Loucy (cell line): Measurements from ENCODE around the gene PSMD14.

ENCODE experiments used
- EZH2phosphoT487 ChIP-seq: fragments of 200-600 bp; IDR thresholded peaks from 2 replicates; pipeline ENCODE4 v1.6.1; 2018; ENCODE audit warnings: antibody characterized with exemption, mild to moderate bottlenecking, moderate library complexity, borderline replicate concordance
- TF ChIP-seq, protein P1 (sequence below): fragments of 200-600 bp; sonication (generic); conservative IDR thresholded peaks from 2 replicates; pipeline ENCODE4 v1.5.1; 2014; ENCODE audit warnings: mild to moderate bottlenecking, antibody characterized with exemption, low read length

DNA sequence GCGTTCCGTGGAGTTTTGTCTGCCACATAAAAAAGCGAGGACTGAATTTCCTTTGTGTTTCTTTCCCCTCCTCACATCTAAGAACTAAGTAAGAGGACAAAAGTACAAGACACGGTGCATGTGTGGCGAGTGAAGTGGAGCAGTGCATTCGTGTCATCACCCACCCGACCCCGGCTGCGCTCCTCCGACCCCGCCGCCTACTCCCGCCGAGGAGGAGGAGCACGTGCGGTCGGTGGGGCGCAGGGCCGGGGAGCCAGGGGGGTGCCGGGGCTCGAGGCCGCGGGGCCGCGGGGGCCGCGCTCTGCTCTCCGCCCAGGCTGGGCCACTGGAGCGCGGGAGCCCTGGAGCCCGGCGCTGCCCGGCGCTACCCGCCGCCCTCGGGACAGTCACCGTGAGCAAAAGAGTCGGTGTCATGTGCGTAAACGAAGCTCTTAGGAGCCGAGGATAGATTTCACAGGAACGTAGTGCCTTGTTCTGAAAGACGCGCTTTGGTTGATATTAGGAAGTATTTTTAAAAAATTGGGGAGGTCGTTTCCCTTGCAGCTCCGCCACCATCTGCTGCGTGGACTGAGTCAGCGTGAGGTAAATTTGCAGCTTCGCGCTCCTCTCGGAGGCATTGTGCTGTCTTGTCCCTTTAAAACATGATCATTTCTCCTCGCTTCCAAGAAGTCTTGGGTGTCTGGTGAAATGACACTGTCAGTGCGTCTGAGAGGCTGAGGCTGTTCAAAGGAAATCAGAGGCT is 118.9 kb downstream of the PSMD14 start:
- TF ChIP-seq, protein P1, sequence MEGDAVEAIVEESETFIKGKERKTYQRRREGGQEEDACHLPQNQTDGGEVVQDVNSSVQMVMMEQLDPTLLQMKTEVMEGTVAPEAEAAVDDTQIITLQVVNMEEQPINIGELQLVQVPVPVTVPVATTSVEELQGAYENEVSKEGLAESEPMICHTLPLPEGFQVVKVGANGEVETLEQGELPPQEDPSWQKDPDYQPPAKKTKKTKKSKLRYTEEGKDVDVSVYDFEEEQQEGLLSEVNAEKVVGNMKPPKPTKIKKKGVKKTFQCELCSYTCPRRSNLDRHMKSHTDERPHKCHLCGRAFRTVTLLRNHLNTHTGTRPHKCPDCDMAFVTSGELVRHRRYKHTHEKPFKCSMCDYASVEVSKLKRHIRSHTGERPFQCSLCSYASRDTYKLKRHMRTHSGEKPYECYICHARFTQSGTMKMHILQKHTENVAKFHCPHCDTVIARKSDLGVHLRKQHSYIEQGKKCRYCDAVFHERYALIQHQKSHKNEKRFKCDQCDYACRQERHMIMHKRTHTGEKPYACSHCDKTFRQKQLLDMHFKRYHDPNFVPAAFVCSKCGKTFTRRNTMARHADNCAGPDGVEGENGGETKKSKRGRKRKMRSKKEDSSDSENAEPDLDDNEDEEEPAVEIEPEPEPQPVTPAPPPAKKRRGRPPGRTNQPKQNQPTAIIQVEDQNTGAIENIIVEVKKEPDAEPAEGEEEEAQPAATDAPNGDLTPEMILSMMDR = no peak
- TF ChIP-seq EZH2phosphoT487 = no peak
